K562 (cell line): ENCODE results near the gene MYO7A. TPM values are rescaled to one million over a fixed set of nuclear protein-coding genes. Genes with fewer than 3 reads are reported as not detected.

Source experiments
- ATAC-seq: fragments of 200-7000 bp; cut with Tn5 transposase; 3 replicates; pipeline ENCODE4 v1.9.1; 2020; ENCODE audit warnings: moderate library complexity
- BruUV-seq: library from RNA; stranded (reverse); fragments of 400-500 nt; replicated peaks from 2 replicates; lab custom pipeline; 2021; lab: Mats Ljungman, UMichigan
- CTCF ChIA-PET: fragments of 300-600 bp; formaldehyde crosslinking; extraction: SDS; loops from one replicate; lab custom pipeline; 2021; ENCODE audit warnings: low intra/inter-chr PET ratio; lab: Yijun Ruan, JAX
- POLR2A ChIA-PET: fragments of 300-600, 350-650 bp; sonication (Branson Sonifier 250); formaldehyde crosslinking; extraction: SDS; loops from one replicate; lab custom pipeline; 2021; ENCODE audit warnings: antibody characterized with exemption, inconsistent platforms; lab: Yijun Ruan, JAX
- DNase-seq, 4 experiments: peaks; one replicate each; pipeline versions ENCODE4 v3.0.0 to v3.0.0-alpha.2; 2011 to 2018; ENCODE audit warnings: low spot score in 3 of 4, mixed read lengths in 3 of 4; ENCODE audit errors: extremely low read depth in 1 of 4
- FAIRE-seq: peaks from 2 replicates; lab custom pipeline; 2011; peaks lifted over from hg19 to GRCh38; lab: Jason Lieb, UNC
- H2AFZ ChIP-seq: 2 replicates; pipeline ENCODE4 v1.6.0; 2011; ENCODE audit warnings: low read depth, low read length, control low read depth, inconsistent platforms
- H3K27ac ChIP-seq: fragments of 200-600 bp; 3 replicates; pipeline ENCODE4 v1.8.0; 2011; ENCODE audit warnings: low read depth, mild to moderate bottlenecking, control low read depth, inconsistent platforms, low read length, moderate library complexity, mixed read lengths; ENCODE audit errors: extremely low read depth
- H3K27me3 ChIP-seq, 2 experiments: fragments of 300-600 bp in 1 of 2; 2 replicates in 1 of 2; 3 replicates in 1 of 2; pipeline versions ENCODE4 v1.6.0 to v1.8.0; 2011; ENCODE audit warnings: inconsistent platforms in 2 of 2, low read length in 2 of 2, mild to moderate bottlenecking in 1 of 2, mixed read lengths in 1 of 2, moderate library complexity in 1 of 2; ENCODE audit not compliant: control insufficient read depth in 2 of 2, insufficient read depth in 2 of 2
- H3K36me3 ChIP-seq: fragments of 300-600 bp; 3 replicates; pipeline ENCODE4 v1.8.0; 2011; ENCODE audit warnings: mild to moderate bottlenecking, low read length, inconsistent platforms; ENCODE audit not compliant: control insufficient read depth, insufficient read depth
- H3K4me1 ChIP-seq, 2 experiments: fragments of 200-600 bp in 1 of 2; replicated peaks in 1 of 2; 2 replicates in 1 of 2; 3 replicates in 1 of 2; pipeline versions ENCODE4 v1.5.1 to v1.8.0; 2011; ENCODE audit warnings: inconsistent platforms in 2 of 2, low read length in 2 of 2, mild to moderate bottlenecking in 1 of 2, mixed read lengths in 1 of 2, moderate library complexity in 1 of 2; ENCODE audit not compliant: control insufficient read depth in 2 of 2, insufficient read depth in 2 of 2
- H3K4me2 ChIP-seq: 2 replicates; pipeline ENCODE4 v1.6.1; 2011; ENCODE audit warnings: low read length, control low read depth, inconsistent platforms, mixed read lengths; ENCODE audit not compliant: insufficient read depth
- H3K4me3 ChIP-seq: fragments of 200-600 bp; sonication (generic), shearing (Covaris generic); 2 replicates; pipeline ENCODE4 v1.5.1; 2016; ENCODE audit warnings: control low read depth, inconsistent platforms
- H3K79me2 ChIP-seq: fragments of 200-600 bp; 3 replicates; pipeline ENCODE4 v1.8.0; 2011; ENCODE audit warnings: low read length, inconsistent platforms; ENCODE audit not compliant: control insufficient read depth, insufficient read depth
- H3K9ac ChIP-seq, 2 experiments: 2 replicates each; pipeline versions ENCODE4 v1.6.0 to v1.6.1; 2011; ENCODE audit warnings: low read depth in 2 of 2, low read length in 2 of 2, control low read depth in 1 of 2, inconsistent platforms in 1 of 2, mild to moderate bottlenecking in 1 of 2, mixed read lengths in 1 of 2; ENCODE audit not compliant: insufficient read depth in 1 of 2
- H3K9me1 ChIP-seq: one replicate; pipeline ENCODE4 v1.6.0; 2011; ENCODE audit warnings: inconsistent platforms, mild to moderate bottlenecking, low read length, moderate library complexity; ENCODE audit not compliant: control insufficient read depth, insufficient read depth
- H3K9me3 ChIP-seq: replicated peaks from 2 replicates; pipeline ENCODE4 v1.5.1; 2011; ENCODE audit warnings: low read depth, low read length, inconsistent platforms; ENCODE audit not compliant: control insufficient read depth, insufficient read depth
- H4K20me1 ChIP-seq: replicated peaks from 2 replicates; pipeline ENCODE4 v1.6.1; 2011; ENCODE audit warnings: low read length, inconsistent platforms, mixed read lengths; ENCODE audit not compliant: control insufficient read depth, insufficient read depth
- BRF2 ChIP-seq: IDR thresholded peaks from 3 replicates; pipeline ENCODE4 v1.6.1; 2011; ENCODE audit warnings: borderline replicate concordance, mild to moderate bottlenecking; ENCODE audit not compliant: insufficient read length, insufficient read depth
- CBX8 ChIP-seq: fragments of 200-600 bp; sonication (generic); IDR thresholded peaks from 2 replicates; pipeline ENCODE4 v1.6.1; 2012; ENCODE audit warnings: borderline replicate concordance, mixed run types, low read depth, mild to moderate bottlenecking, moderate library complexity, mixed read lengths, low read length, control low read depth, inconsistent platforms; ENCODE audit not compliant: poor library complexity, severe bottlenecking; ENCODE audit errors: extremely low read depth
- CLOCK ChIP-seq: fragments of 250-450 bp; sonication (Bioruptor Pico); IDR thresholded peaks from 2 replicates; pipeline ENCODE4 v1.4.0; 2020; ENCODE audit warnings: mild to moderate bottlenecking, moderate library complexity, borderline replicate concordance
- ELF1 ChIP-seq: fragments of 200-800 bp; sonication (Bioruptor generic); IDR thresholded peaks from 2 replicates; pipeline ENCODE4 v1.6.1; 2016; ENCODE audit warnings: missing genetic modification characterization, missing compliant biosample characterization
- KLF1 ChIP-seq: fragments of 450-650 bp; IDR thresholded peaks from 2 replicates; pipeline ENCODE4 v1.6.1; 2016; ENCODE audit warnings: missing genetic modification characterization, missing compliant biosample characterization
- WGBS: fragments of 100-300 bp; shearing (Covaris generic); methylation state at CpG from one replicate; pipeline ENCODE4 v1.1.6; 2016; ENCODE audit warnings: low coverage, mixed read lengths; ENCODE audit not compliant: insufficient coverage; ENCODE audit errors: missing lambda C conversion rate; 5-methylcytosine and 5-hydroxymethylcytosine counted together
- in situ Hi-C: fragments of 300-500 bp; cut with MboI; formaldehyde crosslinking; loops from 4 replicates; pipeline ENCODE4 v1.15.0; 2018; ENCODE audit warnings: inconsistent platforms, mixed read lengths
- intact Hi-C: fragments of 100-400 bp; cut with micrococcal nuclease; formaldehyde crosslinking; loops from 2 replicates; pipeline ENCODE4 v1.14.2; 2022
- polyA plus RNA-seq, 8 experiments: library from polyadenylated mRNA; depleted of rRNA in 4 of 8; stranded (reverse) in 5 of 8; unstranded in 3 of 8; fragments of >200 nt; fragmentation: Nextera tagmentation in 2 of 8; fragmentation: Illumina TruSeq in 1 of 8; extraction: Ambion mirVana in 2 of 8; extraction: Trizol in 1 of 8; gene quantifications; 2 replicates each; pipeline versions ENCODE4 v1.2.1 to v1.2.3, GENCODE V29; 2011 to 2014; ENCODE audit warnings: inconsistent platforms in 1 of 8, missing spikeins in 1 of 8
- total RNA-seq, 7 experiments: library from RNA; depleted of rRNA in 6 of 7; stranded (reverse); fragments of >200 nt in 6 of 7; fragmentation: Illumina TruSeq in 2 of 7; extraction: Trizol in 2 of 7; gene quantifications; 2 replicates each; pipeline versions ENCODE4 v1.2.1 to v1.2.3, GENCODE V29; 2011 to 2021; ENCODE audit warnings: low replicate concordance in 1 of 7

The MYO7A gene
- total and polyA plus RNA-seq, 9 of the 15 experiments (the other 6 are each of a cell fraction or from before 2014, with no cell fraction given), result 0.01 to 0.11 (median 0.07) TPM; not detected in 1

GRCh38 chr11:77111946-77112345 lies 16.1 kb upstream of the MYO7A start:
- H3K79me2 ChIP-seq, result no peaks in the 10 kb centered on the region
- CTCF ChIA-PET, result interaction anchor here (3.8 kb wide), 1 partner anchor 65 kb away, joined by 25 read pairs; no protein-coding TSS in a partner anchor
- no peak for ATAC-seq

GRCh38 chr11:77112641-77113381 lies 15.2 kb upstream of the MYO7A start:
- Histone ChIP-seq H3K27ac (no peak overlapping the region), H4K20me1 (no peaks in the 10 kb centered on the region), H3K36me3 (no peaks in the 10 kb centered on the region), H3K4me3 (no peak overlapping the region), H3K9me3 (no peaks in the 10 kb centered on the region), H2AFZ (peak overlapping the region; percentile 40; the same call in 1 of the 2 replicates), H3K79me2 (no peaks in the 10 kb centered on the region), H3K27me3 (peaks cover 10 to 71% of the 10 kb centered on the region in 2 experiments; a peak in 4 of 5 replicates), H3K4me2 (no peak overlapping the region), H3K9ac (peak overlapping the region in 1 of 2 experiments; percentile 78; a peak in 2 of 4 replicates), H3K4me1 (peaks cover 0 to 17% of the 10 kb centered on the region in 2 experiments; a peak in 2 of 5 replicates), H3K9me1 (no peaks in the 10 kb centered on the region)
- FAIRE-seq, result no peak
- no TSS peak for BruUV-seq
- no peak for TF ChIP-seq CLOCK (CRISPR knock-in tag)
- TF ChIP-seq ELF1, result no peak
- TF ChIP-seq BRF2, result no peak
- WGBS, result 37% methylated on average over 19 of the region's 20 CpGs
- no peak for DNase-seq
- ChIA-PET POLR2A (no interaction called here), CTCF (interaction anchor here (0.6 to 3.8 kb wide), 5 partner anchors 58 to 193 kb away, joined by 3 to 25 read pairs (median 3); no protein-coding TSS in a partner anchor)
- intact Hi-C loops (loop anchor here (2.0 to 5.0 kb wide), 2 partner anchors 66 to 191 kb away; no protein-coding TSS in a partner anchor), in situ Hi-C loops (no loop called here)
- ATAC-seq, result no peak

More at GRCh38 chr11:77111946-77112345, 16.1 kb upstream of the MYO7A start:
- TF ChIP-seq CBX8 (no peak), KLF1 (tag) (no peak)
- in situ Hi-C loops (no loop called here), intact Hi-C loops (loop anchor here (2.0 to 5.0 kb wide), 3 partner anchors 21 to 190 kb away; no protein-coding TSS in a partner anchor)
- H3K9me1 ChIP-seq, result no peaks in the 10 kb centered on the region
- no peaks in the 10 kb centered on the region for H3K9me3 ChIP-seq
- no peak overlapping the region for H3K4me2 ChIP-seq
- WGBS, result 2% methylated on average over 6 of the region's 6 CpGs
- BruUV-seq, result no TSS peak
- no peak overlapping the region for H3K4me3 ChIP-seq
- H3K4me1 ChIP-seq, result peaks cover 0 to 17% of the 10 kb centered on the region in 2 experiments; a peak in 2 of 5 replicates
- POLR2A ChIA-PET, result no interaction called here
- H3K36me3 ChIP-seq, result no peaks in the 10 kb centered on the region
- no peak overlapping the region for H3K27ac ChIP-seq
- no peak overlapping the region for H2AFZ ChIP-seq
- H3K9ac ChIP-seq, result 0 out of 4 replicates have a peak overlapping the region, but pooled peaks of 1 of the 2 experiments have one; percentile 20
- peaks cover 12 to 71% of the 10 kb centered on the region in 2 experiments; a peak in 4 of 5 replicates for H3K27me3 ChIP-seq
- H4K20me1 ChIP-seq, result no peaks in the 10 kb centered on the region
- DNase-seq (no peak), FAIRE-seq (no peak)
